Erythroblast (primary cell): ENCODE measurements around the gene LMCD1.

Source experiments
- GATA1 ChIP-seq: IDR thresholded peaks from 2 replicates; pipeline ENCODE4 v1.6.1; 2011; ENCODE audit warnings: low read depth, mild to moderate bottlenecking, control low read depth, low read length, moderate library complexity
- POLR2A ChIP-seq: IDR thresholded peaks from 2 replicates; pipeline ENCODE4 v1.6.1; 2011; ENCODE audit warnings: mild to moderate bottlenecking, low read length

GRCh38 chr3:8560366-8561007 is 58.9 kb downstream of the LMCD1 start:
- no peak for TF ChIP-seq POLR2A
- TF ChIP-seq GATA1, result no peak
